Glomerular endothelial cell (primary cell): Measurements from ENCODE around the gene MARCHF7. TPM values are rescaled to one million over a fixed set of nuclear protein-coding genes. Genes with fewer than 3 reads are reported as not detected.
"Not testable (repeated sequence)": the region's sequence is repeated elsewhere in the genome, so short reads cannot be mapped to it uniquely, and the experiment has no call there.

Experiments used
- DNase-seq: peaks from one replicate; pipeline ENCODE4 v3.0.0-alpha.2; 2011; ENCODE audit warnings: low read depth, low spot score; ENCODE audit errors: extremely low read depth
- total RNA-seq: library from RNA; depleted of rRNA; stranded (reverse); fragments of >200 nt; gene quantifications from 2 replicates; pipeline ENCODE4 v1.2.3, GENCODE V29; 2015

MARCHF7 gene
- total RNA-seq, 1 donor from 2014 or later: 100 TPM

- not testable (repeated sequence) for DNase-seq
Observed at GRCh38 chr2:159716409-159716808, 4.1 kb downstream of the MARCHF7 start.

GRCh38 chr2:159716857-159717256, 4.6 kb downstream of the MARCHF7 start:
- no peak for DNase-seq

GRCh38 chr2:159720676-159721075, 8.4 kb downstream of the MARCHF7 start:
- no peak for DNase-seq

GRCh38 chr2:159722580-159722979, 10.3 kb downstream of the MARCHF7 start:
- DNase-seq: no peak

GRCh38 chr2:159724795-159725572, 12.7 kb downstream of the MARCHF7 start:
- DNase-seq: not testable (repeated sequence)

- DNase-seq: no peak
Observed at GRCh38 chr2:159725713-159726112, 13.4 kb downstream of the MARCHF7 start.

GRCh38 chr2:159728629-159729028, 16.3 kb downstream of the MARCHF7 start:
- no peak for DNase-seq

- DNase-seq: no peak
Observed at GRCh38 chr2:159735648-159736047, 23.3 kb downstream of the MARCHF7 start.

- DNase-seq: no peak
Observed at GRCh38 chr2:159736048-159736447, 23.7 kb downstream of the MARCHF7 start.

- DNase-seq: no peak
Observed at GRCh38 chr2:159737292-159737916, 25.1 kb downstream of the MARCHF7 start.

- DNase-seq: no peak
Observed at GRCh38 chr2:159737917-159738296, 25.6 kb downstream of the MARCHF7 start.

- no peak for DNase-seq
Observed at GRCh38 chr2:159738509-159739390, 26.4 kb downstream of the MARCHF7 start.

- no peak for DNase-seq
Observed at GRCh38 chr2:159742846-159743245, 30.5 kb downstream of the MARCHF7 start.

- DNase-seq: peak; percentile 50
Observed at GRCh38 chr2:159744363-159744762, 32.1 kb downstream of the MARCHF7 start.

GRCh38 chr2:159745237-159745636, 32.9 kb downstream of the MARCHF7 start:
- DNase-seq: not testable (repeated sequence)

GRCh38 chr2:159748089-159748488, 35.8 kb downstream of the MARCHF7 start:
- DNase-seq: no peak

- no peak for DNase-seq
Observed at GRCh38 chr2:159750873-159751272, 38.6 kb downstream of the MARCHF7 start.

- DNase-seq: no peak
Observed at GRCh38 chr2:159753797-159754196, 41.5 kb downstream of the MARCHF7 start.

- no peak for DNase-seq
Observed at GRCh38 chr2:159755014-159755413, 42.7 kb downstream of the MARCHF7 start.

GRCh38 chr2:159755788-159756187, 43.5 kb downstream of the MARCHF7 start:
- no peak for DNase-seq

- no peak for DNase-seq
Observed at GRCh38 chr2:159758239-159758638, 45.9 kb downstream of the MARCHF7 start.
